Activated CD8-positive, alpha-beta memory T cell treated with anti-CD3 and anti-CD28 coated beads for 36 hours (primary cell): ENCODE results near the gene LMO3. TPM values are rescaled to one million over a fixed set of nuclear protein-coding genes. Genes with fewer than 3 reads are reported as not detected.

ENCODE experiments used
- CTCF ChIA-PET: fragments of 350-600 bp; sonication (Branson Sonifier 250); formaldehyde crosslinking; loops from one replicate; lab custom pipeline; 2021; ENCODE audit warnings: antibody characterized with exemption; lab: Charles Lee
- POLR2A ChIA-PET: fragments of 350-600 bp; sonication (Branson Sonifier 250); formaldehyde crosslinking; loops from one replicate; lab custom pipeline; 2021; ENCODE audit warnings: antibody characterized with exemption; lab: Charles Lee
- total RNA-seq, 2 experiments: library from RNA; stranded (reverse); gene quantifications; one replicate each; pipeline ENCODE4 v1.2.3, GENCODE V29; 2021

LMO3 gene
- not detected for total RNA-seq

DNA sequence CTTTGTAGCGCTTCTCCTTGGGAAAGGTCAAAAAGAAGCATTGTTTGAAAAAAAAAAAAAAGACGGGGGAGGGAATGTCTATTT lies at the start of gene LMO3:
Gene LMO3, minus strand, starts transcription at position 46 of the 84 bp plus-strand sequence. CDS start 5,302 bp downstream, outside the sequence.
- CTCF ChIA-PET, result no interaction called here
- POLR2A ChIA-PET, result no interaction called here

DNA sequence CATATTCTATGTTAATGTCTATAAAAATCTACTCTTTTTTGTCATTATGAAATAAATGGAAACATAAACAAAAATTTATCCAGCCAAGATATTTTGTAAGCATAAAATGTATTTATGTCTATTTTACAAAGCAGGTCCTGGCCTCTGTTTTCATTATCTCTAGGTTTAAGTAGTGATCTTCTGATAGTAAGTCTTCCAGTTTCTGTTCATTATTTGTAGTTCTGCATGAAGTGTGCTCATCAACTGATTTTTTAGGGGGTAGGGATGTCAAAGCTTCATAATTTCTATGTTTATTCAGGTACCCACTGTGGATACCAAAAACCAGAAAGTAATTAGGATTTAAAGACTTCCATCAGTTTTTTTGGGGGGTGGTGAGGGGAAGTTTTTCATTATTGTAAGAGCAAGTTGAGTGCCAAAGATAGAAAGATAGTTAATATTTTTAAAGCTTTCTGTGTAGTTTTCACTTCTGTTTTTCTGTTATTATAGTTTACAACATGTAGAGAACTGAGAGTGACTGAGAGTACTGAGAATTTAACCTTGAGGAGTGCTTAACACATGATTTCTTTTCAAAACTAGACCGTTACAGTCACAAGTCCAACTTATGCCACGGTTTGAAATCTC lies 30.6 kb upstream of the LMO3 start:
- CTCF ChIA-PET, result no interaction called here

DNA sequence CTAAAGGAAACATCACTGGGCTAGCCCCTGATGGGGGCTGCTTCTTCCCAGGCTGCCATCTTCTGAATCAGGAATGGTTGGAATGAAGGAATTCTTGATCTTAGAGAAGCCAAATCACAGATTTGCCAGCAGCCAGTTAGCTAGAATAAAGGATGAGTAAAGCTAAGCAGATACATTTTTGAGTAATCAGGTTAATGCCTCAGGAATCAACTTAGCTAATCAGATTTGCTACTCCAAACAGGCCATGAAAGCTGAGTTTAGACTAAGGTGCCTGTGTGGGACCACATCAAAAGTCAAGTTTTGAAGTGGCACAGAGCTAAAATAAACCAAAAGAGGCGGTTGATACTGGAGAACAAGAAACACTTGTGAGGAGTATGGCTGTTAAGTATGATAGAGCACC lies 28.8 kb upstream of the LMO3 start:
- ChIA-PET POLR2A (no interaction called here), CTCF (no interaction called here)

More for the DNA sequence above, 30.6 kb upstream of the LMO3 start:
- POLR2A ChIA-PET, result no interaction called here

DNA sequence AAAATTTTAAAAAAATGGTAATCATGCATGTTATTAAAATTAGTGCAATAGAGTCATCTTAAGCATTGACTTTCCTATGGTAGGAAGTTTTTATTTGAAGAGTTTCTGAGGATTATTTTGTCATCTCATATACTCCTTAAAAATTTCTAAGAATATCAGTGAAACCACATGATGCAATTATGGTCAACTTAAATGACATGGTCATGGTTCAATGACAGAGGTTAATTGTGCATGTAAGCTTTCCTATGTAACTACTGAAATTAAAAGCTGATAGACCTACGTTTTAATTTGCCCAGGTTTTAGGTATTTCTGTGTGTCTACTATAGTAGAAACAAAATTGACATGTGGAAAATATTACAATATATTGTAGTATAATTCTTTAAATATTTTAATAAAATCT lies 21.0 kb upstream of the LMO3 start:
- POLR2A ChIA-PET, result no interaction called here

DNA sequence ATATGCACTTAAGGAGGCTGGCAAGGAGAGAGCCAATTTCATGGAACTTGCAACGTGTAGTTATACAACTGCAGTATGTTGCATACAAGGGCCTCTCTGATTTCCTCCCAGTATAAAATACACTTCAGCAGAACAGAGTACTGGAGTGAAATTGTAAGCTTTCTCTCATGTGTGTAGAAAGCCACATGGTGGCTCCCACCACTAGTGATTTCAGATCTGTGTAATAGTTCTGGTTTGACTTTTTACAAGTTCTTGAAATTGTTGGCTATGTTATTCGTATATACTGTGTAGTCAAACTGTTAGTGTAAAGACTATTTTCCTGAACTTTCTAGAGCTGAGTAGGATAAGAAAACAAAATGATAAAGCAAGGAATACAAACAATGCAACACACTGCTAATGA lies 16.4 kb upstream of the LMO3 start:
- CTCF ChIA-PET, result no interaction called here
- POLR2A ChIA-PET, result no interaction called here

More for the DNA sequence above, 21.0 kb upstream of the LMO3 start:
- CTCF ChIA-PET, result no interaction called here

DNA sequence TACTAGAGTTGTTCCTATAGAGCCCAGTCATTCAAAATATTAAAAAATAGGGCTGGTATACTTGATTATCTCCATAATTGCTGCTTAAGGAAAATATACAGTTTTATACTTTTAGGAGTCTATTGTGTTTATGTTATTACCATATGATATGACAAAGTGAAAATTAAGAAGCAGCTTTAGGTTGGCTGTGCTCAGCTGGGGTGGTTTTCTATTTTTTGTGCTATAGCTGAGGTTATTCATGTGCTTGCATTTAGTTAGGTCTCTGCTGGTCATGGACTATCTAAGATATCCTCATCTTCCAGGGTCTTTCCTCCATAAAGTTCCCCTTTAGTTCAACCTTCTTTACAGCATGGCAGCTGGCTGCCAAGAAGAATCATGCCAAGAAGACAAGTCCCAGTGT lies 13.6 kb upstream of the LMO3 start:
- POLR2A ChIA-PET, result no interaction called here
- CTCF ChIA-PET, result no interaction called here

DNA sequence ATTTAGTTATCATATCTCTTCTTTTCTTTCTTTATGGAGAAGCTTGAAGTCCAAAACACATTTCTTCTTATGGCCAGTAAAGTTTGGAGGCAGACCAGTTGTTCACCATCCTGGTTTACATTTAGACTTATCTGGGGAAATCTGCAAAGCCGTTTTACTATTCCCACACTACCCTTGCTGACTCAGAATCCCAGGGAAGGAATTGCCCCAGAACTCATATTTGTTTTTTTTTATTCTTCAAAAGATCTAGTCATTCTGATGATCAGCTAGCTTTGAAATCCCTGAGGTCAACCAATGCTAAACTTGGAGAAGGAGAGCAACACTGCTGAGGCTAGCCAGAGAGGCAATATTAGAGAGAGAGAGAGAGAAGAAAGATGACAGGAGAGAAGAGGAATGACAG lies 12.3 kb upstream of the LMO3 start:
- CTCF ChIA-PET, result no interaction called here

DNA sequence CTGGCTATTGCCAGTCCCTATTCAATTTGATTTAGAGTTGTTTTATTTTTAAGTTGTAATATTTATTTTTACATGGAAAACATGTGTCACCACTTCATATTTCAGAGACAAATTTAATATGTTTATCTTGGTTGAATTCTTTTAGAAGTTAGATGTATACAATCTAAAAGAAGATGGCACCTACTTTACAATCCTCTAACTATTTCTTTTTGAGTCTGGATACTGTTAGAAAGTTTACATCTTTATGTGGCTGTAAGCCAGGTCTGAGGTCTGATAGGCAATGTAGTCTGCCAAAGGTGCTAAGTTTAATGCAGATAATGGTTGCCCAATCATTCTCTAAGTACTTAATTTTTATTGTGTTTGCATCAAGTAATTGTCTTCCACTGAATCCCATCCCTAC lies 7.2 kb upstream of the LMO3 start:
- ChIA-PET CTCF (no interaction called here), POLR2A (no interaction called here)

More for the DNA sequence above, 12.3 kb upstream of the LMO3 start:
- POLR2A ChIA-PET, result no interaction called here

DNA sequence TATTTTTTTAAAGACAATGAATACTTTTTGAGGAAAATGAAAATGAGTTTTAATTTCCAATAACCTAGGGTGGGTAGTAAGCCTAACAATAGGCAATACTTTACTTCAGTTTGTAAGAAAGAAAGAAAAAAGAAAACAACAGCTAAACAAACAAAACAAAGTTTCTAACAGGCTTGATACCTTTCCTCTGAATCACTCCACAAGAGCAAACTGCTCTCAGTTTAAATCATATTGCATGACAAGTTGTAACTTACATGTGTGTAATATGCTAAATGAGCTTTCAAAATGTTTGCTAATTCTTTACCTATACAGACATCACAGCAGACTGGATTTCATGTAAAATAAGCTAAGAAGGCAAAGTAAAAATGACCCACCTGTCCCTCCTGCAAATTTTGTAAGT lies 6.7 kb upstream of the LMO3 start:
- ChIA-PET POLR2A (no interaction called here), CTCF (no interaction called here)

DNA sequence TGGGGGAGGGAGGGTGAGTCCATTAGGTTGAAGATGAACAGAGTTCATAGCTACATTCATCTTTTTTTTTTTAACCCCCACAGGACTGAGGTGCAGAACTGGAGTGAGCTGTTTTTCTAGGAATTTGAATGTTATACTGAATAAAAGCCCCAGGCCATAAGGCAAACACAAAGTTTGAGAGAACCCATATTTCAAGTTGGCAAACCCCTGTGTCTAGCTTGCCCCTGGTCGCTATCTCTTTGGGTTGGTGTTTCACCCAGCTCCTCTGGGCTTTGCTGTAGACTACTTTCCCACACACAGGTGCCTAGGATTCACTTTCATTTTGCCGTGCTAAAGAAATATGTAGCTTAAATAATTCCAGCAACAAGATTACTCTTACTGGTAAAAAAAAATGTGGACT lies 5.2 kb upstream of the LMO3 start:
- CTCF ChIA-PET, result no interaction called here
- POLR2A ChIA-PET, result no interaction called here

DNA sequence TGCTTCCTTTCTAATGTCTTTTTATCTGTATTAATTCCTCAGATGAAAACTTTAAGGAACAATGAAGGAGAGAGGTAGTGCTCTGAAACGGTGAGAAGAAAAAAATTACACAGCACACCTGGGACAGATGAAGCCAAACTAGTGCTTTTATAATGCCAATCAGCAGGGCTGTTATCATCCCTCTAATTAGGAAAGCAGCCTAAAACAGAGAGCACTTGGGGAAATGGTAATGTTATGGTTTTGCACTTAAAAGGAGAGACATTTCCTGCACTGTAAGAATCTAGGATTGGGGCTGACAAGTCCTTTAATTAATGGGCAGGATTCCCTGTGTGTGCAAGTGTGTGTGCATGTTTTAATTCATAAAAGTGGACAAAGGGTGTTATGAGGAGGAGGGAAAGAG lies 4.8 kb upstream of the LMO3 start:
- POLR2A ChIA-PET, result no interaction called here
- CTCF ChIA-PET, result no interaction called here

DNA sequence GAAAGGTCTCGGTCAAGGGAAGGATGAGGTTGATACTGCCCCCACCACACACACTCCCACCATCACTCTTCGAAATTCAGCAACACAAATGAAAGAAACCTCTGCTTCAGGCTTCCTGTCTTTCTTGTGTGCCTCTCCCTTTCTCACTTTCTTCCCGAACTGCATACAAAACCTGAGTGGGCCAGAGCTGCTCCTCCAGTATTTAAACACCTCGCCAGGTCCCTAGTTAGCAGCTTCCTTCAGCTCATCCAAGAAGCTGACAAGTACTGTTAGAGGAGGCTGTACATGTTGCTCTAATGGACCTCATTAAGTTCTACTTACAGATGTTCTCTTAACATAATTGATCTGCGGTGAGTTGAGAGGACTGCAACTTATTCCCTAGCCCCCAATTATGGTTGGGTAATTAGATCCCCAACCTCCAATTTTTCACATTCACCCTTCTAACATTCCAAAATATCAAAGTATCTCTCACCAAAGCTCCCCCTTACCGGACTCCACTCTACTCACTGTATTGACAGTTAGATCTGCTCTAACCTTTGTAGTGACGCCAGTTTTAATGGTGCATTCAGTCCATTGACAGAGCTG lies 4.1 kb upstream of the LMO3 start:
- ChIA-PET POLR2A (no interaction called here), CTCF (no interaction called here)

DNA sequence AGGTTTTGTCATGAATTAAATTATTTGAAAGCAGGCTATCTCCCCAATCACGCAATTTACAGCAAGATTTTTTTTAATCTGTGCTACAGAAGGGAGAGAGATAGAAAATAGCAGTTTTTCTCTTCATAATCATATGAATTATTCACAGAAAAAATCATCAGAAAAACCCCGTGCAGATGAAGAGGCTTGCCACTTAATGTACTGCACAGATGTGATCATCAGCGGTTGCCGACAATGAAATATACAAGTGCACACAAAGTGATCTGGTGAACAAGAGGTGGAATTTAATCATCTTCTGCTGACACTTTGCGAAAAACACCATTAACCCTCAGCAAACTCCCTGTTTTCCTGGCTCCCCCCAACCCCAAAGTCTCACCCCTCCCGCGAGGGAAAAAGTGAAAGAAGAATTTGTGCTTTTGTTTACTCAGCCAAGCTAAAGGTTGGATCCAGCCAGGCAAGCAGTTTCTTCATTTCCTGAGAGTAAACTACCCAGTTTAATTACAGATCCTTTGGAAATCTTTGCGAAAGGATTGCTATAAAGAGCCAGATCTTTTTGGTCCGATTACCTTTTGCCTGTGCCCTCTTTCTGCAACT lies 3.1 kb upstream of the LMO3 start:
- ChIA-PET CTCF (no interaction called here), POLR2A (no interaction called here)

DNA sequence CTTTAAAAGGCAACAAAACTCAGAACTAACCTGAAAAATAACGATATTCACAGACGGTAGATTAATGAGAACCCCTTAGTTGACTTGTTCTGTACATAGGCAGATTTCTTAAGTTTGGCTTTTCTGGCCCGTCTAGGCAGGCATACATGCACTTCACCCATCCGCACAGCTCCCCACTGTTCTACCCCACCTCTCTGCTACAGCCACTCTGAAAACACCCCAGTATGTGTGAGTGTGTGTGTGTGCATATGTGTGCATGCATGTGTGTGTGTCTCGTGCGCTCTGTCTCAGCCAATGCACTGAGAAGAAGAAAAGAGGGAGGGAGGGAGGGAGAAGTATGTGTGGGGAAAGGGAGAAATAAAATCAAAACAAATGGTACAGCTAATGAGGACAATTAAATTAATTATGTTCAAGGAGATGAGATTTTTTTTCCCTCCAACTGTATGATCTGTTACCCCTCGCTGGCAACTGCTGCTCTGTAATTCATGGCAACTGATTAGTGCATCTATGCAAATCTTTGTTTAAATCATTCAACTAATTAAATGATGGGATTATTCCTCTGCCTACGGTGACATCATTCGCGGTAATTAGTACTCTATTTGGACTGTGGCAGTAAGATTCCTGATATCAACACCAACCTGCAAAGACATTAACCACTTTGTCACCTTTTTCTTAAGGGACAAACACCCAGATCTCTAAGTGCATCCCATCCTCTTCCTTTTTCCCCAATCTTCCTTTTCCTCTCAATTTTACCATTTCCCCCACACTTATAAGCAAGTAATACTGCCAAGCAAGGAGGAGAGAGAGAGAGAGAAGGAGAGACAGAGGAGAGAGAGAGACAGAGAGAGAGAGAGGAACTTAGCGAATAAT lies 2.2 kb upstream of the LMO3 start:
- POLR2A ChIA-PET, result no interaction called here
- CTCF ChIA-PET, result no interaction called here

DNA sequence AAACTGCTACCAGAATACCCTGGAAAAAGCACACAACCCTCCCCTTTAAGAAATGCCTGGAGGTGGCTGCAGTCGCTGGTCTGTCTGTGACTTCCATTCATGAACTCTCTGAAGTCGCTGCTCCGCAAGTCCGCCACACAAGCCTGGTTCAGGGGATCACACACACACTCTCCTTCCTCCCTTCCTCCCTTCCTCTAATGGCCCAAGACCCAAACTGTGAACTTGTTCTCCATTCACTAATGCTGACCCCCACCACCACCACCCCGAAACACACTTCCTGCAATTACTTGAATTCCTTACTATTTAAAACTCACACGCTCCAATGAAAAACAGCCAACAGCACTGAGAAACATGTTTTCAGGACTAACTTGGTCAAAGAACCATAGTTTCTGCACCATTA lies 1.0 kb upstream of the LMO3 start:
- CTCF ChIA-PET, result no interaction called here
- POLR2A ChIA-PET, result no interaction called here

DNA sequence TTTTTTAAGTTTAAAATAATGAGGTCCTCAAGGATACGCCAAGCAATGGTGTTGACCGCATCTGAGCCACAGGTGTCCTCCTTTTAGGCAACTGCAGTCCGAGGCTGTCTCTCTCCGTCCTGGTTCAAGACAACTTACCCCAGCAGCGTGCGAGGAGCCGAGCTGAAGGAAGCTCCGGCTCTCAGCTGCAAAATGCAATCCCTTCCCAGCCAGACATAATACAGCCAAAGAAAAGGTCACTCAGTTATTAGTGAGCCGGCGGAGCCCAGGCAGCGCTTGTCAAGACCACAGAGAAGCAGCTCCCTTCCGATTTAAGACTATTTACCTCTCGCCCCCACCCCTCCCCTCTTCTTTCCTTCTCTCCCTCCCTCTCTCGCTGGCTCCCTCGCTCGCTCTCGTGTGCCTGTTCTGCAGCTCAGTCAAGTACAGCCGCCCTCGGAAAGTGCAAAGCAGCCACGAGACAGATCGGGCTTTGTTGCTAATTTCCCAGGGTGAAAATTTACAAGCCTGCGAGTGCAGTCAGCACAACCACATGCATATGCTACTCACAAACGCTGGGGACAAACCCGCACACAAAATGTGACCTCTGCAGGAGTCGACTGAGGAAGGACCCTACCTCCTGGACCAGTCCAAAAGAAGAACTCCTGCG lies 363 bp upstream of the LMO3 start:
- CTCF ChIA-PET, result no interaction called here
- POLR2A ChIA-PET, result no interaction called here

DNA sequence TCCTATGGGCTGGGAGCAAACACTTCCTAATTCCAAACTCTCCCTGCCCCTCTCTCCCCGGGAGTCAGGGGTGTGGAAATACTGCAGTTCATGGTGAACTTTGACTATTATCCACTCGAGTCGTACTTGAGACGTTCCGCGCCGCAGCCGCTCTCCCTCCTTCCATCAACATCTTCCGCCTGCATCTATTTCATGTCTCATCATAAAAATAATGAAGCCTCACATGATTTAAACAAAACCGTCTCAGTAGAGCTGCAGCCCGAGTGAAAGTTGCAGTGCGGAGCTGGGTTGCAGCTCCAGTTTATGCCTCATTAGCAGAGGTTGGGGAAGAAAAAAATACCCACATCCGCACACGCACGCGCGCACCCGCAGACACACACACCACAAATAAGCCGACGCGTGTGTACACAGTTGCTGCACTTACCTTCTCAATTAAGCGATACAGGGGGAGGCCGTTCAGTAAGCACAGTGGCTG lies 283 bp downstream of the LMO3 start:
- POLR2A ChIA-PET, result no interaction called here
- CTCF ChIA-PET, result no interaction called here

DNA sequence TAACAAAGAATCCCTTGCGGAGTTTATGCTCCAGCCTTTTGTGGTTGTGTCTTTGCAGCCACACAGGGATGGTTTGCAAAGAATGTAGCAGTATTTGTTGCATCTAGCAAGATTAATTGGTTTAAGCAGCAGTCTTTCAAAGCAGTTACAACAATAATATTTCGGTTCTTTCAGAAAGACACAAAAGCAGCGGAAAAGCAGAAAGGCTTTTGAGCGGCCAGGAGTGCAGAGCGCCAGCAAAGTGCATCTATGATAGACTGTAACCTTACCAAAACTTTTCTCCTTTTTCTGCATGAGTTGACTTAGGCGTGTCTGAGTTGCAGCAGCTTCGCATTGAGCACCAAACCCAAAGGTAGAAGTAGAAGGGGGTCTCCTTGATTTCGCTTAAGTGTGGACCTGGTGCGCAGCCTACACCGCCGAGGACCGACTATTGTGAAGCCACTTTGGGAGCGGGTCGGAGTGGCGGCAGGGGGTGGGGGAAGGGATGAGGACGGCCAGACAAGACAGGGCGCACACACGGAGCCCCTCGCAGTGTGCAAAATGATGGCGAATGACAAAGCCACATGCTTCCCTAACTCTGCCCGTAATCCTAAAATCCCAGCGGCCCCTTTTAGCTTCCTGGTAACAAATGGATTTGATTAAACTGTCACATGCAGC lies 1.2 kb downstream of the LMO3 start:
- POLR2A ChIA-PET, result no interaction called here
- CTCF ChIA-PET, result no interaction called here

DNA sequence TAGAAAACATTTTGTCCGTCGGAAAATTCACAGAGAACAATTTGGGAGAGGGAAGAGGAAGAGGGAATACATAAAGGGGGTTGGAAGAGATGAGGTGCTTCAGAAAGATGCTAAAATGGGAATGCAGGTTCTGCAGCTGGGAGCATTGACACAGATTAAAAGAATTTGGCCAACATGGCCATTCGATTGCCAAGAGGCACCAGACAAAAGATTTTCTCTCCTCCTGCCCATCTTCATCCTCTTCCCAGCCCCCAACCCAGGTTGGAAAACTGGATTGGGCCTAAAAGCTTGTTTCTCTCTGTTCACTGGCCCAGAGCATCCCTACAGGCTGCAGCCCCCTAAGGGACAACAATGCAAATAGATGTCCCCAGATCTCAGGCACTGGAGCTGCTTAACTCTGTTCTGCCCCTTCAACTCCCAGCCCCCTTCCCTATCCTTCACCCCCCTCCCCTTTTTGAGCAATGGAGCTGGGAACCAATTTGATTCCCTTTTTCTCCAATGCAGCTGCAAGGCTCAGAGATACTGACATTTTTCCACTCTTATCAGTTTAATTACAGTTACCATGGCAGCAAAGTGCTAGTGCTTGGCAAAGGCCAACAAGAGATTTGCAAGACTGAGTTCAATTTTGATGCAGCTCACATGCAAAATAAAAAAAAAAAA lies 1.9 kb downstream of the LMO3 start:
- CTCF ChIA-PET, result no interaction called here
- POLR2A ChIA-PET, result no interaction called here
